Ectodermal cell (in vitro differentiated cells): ENCODE results near the gene TTC19.

ENCODE experiments used
- H3K27ac ChIP-seq: 2 replicates; pipeline ENCODE4 v1.7.0; 2013; ENCODE audit warnings: mild to moderate bottlenecking, low read depth, low read length; ENCODE audit not compliant: insufficient read depth, poor library complexity, severe bottlenecking
- H3K27me3 ChIP-seq: 2 replicates; pipeline ENCODE4 v1.7.0; 2013; ENCODE audit warnings: mild to moderate bottlenecking, low read length; ENCODE audit not compliant: insufficient read depth, control insufficient read depth, poor library complexity, severe bottlenecking
- H3K36me3 ChIP-seq: one replicate; pipeline ENCODE4 v1.7.0; 2013; ENCODE audit warnings: low read length; ENCODE audit not compliant: control insufficient read depth, insufficient read depth
- H3K4me1 ChIP-seq: one replicate; pipeline ENCODE4 v1.7.0; 2013; ENCODE audit warnings: low read length; ENCODE audit not compliant: control insufficient read depth, insufficient read depth
- H3K4me3 ChIP-seq: 2 replicates; pipeline ENCODE4 v1.7.0; 2013; ENCODE audit warnings: low read depth, low read length, control low read depth; ENCODE audit not compliant: insufficient read depth
- H3K9me3 ChIP-seq: 2 replicates; pipeline ENCODE4 v1.7.0; 2013; ENCODE audit warnings: mild to moderate bottlenecking, low read length, moderate library complexity; ENCODE audit not compliant: control insufficient read depth
- WGBS, 2 experiments: methylation state at CpG; one replicate each; pipeline ENCODE4 v1.1.7; 2013; ENCODE audit warnings: missing lambda C conversion rate in 2 of 2; 5-methylcytosine and 5-hydroxymethylcytosine counted together

The TTC19 gene

DNA sequence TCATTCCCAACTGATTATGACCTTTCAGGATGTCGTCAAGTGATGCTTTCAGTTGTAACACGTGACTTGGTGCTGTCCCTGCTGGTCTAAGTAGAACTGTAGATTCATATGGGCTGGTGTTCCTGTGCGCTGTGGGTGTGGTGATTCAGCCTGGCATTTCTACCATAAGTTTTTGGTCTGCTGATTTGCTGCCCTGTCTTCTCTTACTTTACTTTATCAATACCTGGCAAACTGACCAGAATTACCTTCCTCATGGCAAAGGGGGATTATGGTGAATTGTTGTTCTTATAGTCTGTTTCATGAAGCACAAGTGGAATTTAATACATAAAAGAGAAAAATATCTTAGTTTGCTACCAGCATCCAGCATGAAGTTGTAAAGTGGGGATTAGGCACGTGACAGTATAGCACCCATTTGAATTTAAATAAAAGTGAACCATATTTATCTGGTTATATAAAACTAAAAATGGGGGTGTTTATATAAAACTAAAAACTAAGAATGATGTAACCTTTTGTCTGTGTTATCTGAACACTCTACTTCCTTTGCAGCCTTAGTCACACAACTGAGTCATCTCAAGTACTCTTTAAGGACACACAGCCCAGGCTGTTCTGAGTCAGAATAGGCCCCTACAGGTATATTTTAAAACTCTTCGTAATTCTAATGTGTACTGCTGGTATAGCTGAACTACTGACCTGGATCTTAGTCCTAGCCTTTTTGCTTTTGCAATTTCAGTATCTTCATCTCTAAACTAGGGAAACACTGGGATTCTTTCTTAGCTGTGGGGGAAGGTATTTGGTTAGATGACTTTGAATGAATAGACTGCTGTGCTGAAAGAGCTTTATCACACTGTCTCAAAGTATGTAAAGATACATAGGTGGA lies 28.3 kb downstream of the TTC19 start:
- no peak overlapping the region for H3K4me3 ChIP-seq
- H3K4me1 ChIP-seq: no peaks in the 10 kb centered on the region
- 87 to 95% methylated on average over 4 of the region's 5 CpGs for WGBS, 2 experiments
- H3K27me3 ChIP-seq: no peaks in the 10 kb centered on the region
- H3K36me3 ChIP-seq: peaks cover 48% of the 10 kb centered on the region
- no peak overlapping the region for H3K27ac ChIP-seq
- no peaks in the 10 kb centered on the region for H3K9me3 ChIP-seq

DNA sequence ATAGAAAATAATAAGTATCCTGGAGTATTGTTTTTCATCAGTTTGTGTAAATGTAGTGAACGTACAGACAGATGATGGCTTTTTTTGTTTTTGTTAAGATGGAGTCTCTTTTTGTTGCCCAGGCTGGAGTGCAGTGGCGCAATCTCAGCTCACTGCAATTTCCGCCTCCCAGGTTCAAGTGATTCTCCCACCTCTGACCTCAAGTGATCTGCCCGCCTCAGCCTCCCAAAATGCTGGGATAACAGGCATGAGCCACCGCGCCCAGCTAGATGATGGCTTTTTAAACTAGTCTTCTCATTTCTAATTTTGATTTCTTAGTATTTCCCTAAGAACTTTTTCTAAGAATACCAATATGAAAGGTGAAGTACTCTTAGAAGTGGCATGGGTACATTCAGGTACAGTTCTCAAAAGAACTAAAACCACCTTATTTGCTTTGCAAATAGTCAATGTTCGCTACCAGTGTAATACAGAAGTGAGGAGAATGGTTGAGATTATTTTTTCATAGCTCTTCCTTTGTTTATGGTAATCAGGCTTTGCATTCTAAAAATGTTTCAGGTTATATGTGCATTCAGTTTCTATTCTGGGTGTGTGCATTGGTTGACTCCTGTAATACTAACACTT lies 34.2 kb downstream of the TTC19 start:
- H3K36me3 ChIP-seq: peaks cover 50% of the 10 kb centered on the region
- H3K27me3 ChIP-seq: no peaks in the 10 kb centered on the region
- H3K4me3 ChIP-seq: no peak overlapping the region
- H3K4me1 ChIP-seq: no peaks in the 10 kb centered on the region
- H3K27ac ChIP-seq: no peak overlapping the region
- 89 to 96% methylated on average over 7 of the region's 7 CpGs for WGBS, 2 experiments
- no peaks in the 10 kb centered on the region for H3K9me3 ChIP-seq

DNA sequence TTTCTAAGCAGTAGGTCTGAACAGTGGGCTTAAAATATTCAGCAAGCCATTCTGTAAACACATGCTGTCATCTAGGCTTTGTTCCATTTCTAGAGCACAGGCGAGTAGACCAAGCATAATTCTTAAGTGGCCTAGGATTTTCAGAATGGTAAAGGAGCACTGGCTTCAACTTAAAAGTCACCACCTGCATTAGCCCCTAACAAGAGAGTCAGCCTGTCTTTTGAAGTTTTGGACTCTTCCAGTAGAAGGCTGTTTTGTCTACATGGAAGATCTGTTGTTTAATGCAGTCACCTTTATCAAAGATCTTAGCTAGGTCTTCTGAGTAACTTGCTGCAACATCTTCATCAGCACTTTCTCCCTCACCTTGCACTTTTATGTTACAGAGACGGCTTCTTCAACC lies 36.6 kb downstream of the TTC19 start:
- peaks cover 60% of the 10 kb centered on the region for H3K36me3 ChIP-seq

DNA sequence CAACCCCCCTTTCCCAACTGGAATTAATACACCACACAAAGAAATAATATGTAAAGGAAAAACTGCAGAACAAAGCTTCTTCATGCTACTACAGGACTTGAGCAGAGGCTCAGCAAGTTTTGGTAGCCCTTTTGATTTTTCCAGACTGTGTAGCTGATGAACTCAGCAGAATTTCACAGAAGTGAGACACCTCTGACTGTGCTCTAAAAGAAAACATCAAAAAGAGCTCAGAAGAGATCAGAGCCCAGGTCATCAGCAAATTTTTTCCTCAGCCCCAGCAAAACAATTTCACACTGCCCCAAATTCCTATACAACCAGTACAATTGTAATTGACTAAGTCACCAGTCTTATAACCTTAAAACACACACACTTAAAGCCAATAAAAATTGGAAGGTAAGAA lies 38.0 kb downstream of the TTC19 start:
- Histone ChIP-seq H3K4me1 (no peaks in the 10 kb centered on the region), H3K36me3 (peaks cover 59% of the 10 kb centered on the region), H3K27me3 (no peaks in the 10 kb centered on the region), H3K27ac (no peak overlapping the region), H3K9me3 (no peaks in the 10 kb centered on the region), H3K4me3 (no peak overlapping the region)

More for the DNA sequence above, 36.6 kb downstream of the TTC19 start:
- Histone ChIP-seq H3K9me3 (no peaks in the 10 kb centered on the region), H3K4me1 (no peaks in the 10 kb centered on the region), H3K27ac (no peak overlapping the region), H3K27me3 (no peaks in the 10 kb centered on the region), H3K4me3 (no peak overlapping the region)
- WGBS, 2 experiments: 95 to 96% methylated on average over 2 of the region's 2 CpGs

DNA sequence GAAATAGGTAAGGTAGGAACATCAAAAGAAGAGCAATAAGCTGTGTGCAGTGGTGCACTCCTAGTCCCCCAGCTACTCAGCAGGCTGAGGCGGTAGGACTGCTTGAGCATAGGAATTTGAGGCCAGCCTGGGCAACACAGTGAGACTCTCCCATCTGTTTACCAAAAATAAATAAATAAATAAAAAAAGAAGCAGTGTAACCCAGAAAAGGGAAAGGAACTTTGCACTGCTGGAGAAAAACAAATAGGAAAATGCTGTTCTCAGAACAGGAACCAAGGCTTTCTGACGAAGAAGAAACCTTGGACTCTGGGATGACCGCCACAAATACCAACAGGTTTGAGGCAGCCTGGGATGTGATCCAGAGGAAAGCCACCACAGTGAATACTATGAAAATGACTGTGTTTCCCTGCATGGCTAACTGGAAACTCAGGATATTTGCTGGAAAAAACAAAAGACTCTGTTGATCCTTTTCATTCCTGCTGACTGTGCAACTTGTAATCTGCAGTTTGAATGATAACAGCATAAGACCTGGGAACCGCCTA lies 41.2 kb downstream of the TTC19 start:
- no peaks in the 10 kb centered on the region for H3K9me3 ChIP-seq
- H3K36me3 ChIP-seq: peaks cover 58% of the 10 kb centered on the region
- no peak overlapping the region for H3K4me3 ChIP-seq
- H3K4me1 ChIP-seq: no peaks in the 10 kb centered on the region
- WGBS, 2 experiments: 95 to 99% methylated on average over 4 of the region's 4 CpGs
- no peak overlapping the region for H3K27ac ChIP-seq
- no peaks in the 10 kb centered on the region for H3K27me3 ChIP-seq

DNA sequence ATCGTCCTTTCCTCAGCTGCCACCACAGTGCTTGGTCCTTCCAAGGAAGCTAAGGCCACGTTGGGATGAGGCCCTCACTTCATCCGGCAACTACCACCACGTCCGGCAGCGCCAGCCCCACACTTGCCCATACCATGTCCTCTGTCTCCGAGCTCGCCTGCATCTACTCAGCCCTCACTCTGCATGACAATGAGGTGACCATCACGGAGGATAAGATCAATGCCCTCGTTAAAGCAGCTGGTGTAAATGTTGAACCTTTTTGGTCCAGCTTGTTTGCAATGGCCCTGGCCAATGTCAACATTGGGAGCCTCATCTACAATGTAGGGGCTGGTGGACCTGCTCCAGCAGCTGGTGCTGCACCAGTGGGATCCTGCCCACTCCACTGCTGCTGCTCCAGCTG lies 44.9 kb downstream of the TTC19 start:
- H3K27ac ChIP-seq: no peak overlapping the region
- H3K27me3 ChIP-seq: no peaks in the 10 kb centered on the region
- no peak overlapping the region for H3K4me3 ChIP-seq
- H3K9me3 ChIP-seq: no peaks in the 10 kb centered on the region
- no peaks in the 10 kb centered on the region for H3K4me1 ChIP-seq
- peaks cover 42% of the 10 kb centered on the region for H3K36me3 ChIP-seq
- WGBS, 2 experiments: 83 to 84% methylated on average over 10 of the region's 10 CpGs

GRCh38 chr17:16046966-16047365 lies 47.3 kb downstream of the TTC19 start:
- H3K9me3 ChIP-seq: no peaks in the 10 kb centered on the region
- H3K27ac ChIP-seq: no peak overlapping the region
- H3K27me3 ChIP-seq: no peaks in the 10 kb centered on the region
- 92 to 94% methylated on average over 3 of the region's 3 CpGs for WGBS, 2 experiments
- no peaks in the 10 kb centered on the region for H3K4me1 ChIP-seq
- peaks cover 28% of the 10 kb centered on the region for H3K36me3 ChIP-seq
- H3K4me3 ChIP-seq: no peak overlapping the region

DNA sequence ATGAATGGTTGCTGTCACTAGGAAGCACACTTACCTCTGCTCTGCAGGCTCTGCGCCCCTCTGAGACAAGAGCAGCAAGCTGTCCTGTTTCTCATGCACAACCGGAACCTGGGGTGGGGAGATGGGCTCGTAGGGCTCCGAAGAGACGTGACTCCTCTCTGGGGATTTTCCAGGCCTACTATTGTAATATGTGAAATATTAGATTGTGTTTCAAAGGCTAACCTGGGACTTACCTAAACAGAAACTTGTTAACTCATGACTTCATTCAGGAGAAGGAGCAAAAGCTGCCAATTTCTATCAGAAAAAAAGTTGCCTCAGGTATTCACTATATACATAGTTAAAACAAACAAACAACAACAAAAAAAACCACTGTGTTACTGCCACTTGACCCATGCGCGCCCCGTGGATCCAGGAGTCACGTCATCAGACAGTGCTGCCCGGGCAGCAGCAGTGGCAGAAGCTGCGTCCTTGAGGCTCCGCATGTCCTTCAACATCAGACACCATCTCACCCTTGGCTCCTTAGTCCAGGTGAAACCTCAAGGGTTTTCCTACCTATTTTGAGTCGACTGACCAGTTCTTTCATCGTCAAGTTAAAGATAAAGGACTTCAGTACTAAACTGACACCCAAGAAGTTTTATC lies 49.3 kb downstream of the TTC19 start:
- no peaks in the 10 kb centered on the region for H3K4me1 ChIP-seq
- H3K4me3 ChIP-seq: no peak overlapping the region
- no peak overlapping the region for H3K27ac ChIP-seq
- no peaks in the 10 kb centered on the region for H3K27me3 ChIP-seq
- peaks cover 15% of the 10 kb centered on the region for H3K36me3 ChIP-seq
- 90 to 92% methylated on average over 14 of the region's 14 CpGs for whole genome bisulfite sequencing, 2 experiments
- no peaks in the 10 kb centered on the region for H3K9me3 ChIP-seq

DNA sequence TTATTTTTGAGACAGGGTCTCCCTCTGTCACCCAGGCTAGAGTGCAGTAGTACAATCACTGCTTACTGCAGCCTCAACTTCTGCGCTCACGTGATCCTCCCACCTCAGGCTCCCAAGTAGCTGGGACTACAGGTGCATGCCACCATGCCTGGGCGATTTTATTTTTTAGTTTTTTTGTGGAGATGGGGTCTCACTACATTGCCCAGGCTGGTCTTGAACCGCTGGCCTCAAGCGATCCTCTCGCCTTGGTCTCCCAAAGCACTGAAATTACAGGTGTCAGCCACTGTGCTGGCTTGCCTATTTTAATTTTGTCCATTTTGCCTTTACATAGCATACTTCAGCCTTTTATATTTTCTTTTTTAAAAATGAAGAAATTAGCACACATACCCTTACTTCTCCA lies 51.2 kb downstream of the TTC19 start:
- H3K27ac ChIP-seq: no peak overlapping the region
- H3K9me3 ChIP-seq: no peaks in the 10 kb centered on the region
- no peak overlapping the region for H3K4me3 ChIP-seq
- WGBS, 2 experiments: 90 to 97% methylated on average over 6 of the region's 6 CpGs
- H3K27me3 ChIP-seq: no peaks in the 10 kb centered on the region
- H3K36me3 ChIP-seq: peaks cover 15% of the 10 kb centered on the region
- no peaks in the 10 kb centered on the region for H3K4me1 ChIP-seq

DNA sequence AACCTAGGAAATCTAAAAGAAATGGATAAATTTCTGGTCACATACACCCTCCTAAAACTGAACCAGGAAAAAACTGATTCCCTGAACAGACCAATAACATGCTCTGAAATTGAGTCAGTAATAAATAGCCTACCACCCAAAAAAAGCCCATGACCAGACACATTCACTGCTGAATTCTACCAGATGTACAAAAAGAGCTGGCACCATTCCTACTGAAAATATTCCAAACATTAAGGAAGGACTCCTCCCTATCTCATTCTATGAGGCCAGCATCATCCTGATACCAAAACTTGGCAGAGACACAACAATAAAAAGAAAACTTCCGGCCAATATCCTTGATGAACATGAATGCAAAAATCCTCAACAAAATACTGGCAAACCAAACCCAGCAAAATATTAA lies 52.9 kb downstream of the TTC19 start:
- no peak overlapping the region for H3K4me3 ChIP-seq
- H3K4me1 ChIP-seq: no peaks in the 10 kb centered on the region
- no peaks in the 10 kb centered on the region for H3K27me3 ChIP-seq
- H3K27ac ChIP-seq: no peak overlapping the region
- H3K9me3 ChIP-seq: no peaks in the 10 kb centered on the region
- 93 to 94% methylated on average over 1 of the region's 1 CpG for WGBS, 2 experiments
- H3K36me3 ChIP-seq: peaks cover 20% of the 10 kb centered on the region
